ENCODE data around the gene STK11IP.

Gene STK11IP

GRCh38 chr2:219592736-219593135, 4.9 kb upstream of the STK11IP start:
- no peak overlapping the region for H3K4me3 ChIP-seq (ENCODE audit: low read depth, low read length)
- no peak for TF ChIP-seq CTCF (IDR thresholded peaks at IDR 0.05; ENCODE audit: borderline replicate concordance, insufficient read depth, low read depth, low read length)

- H3K4me3 ChIP-seq (ENCODE audit: low read depth, low read length) = no peak overlapping the region
- no peak for TF ChIP-seq CTCF (IDR thresholded peaks at IDR 0.05; ENCODE audit: borderline replicate concordance, insufficient read depth, low read depth, low read length)
Observed at GRCh38 chr2:219593154-219593553, 4.5 kb upstream of the STK11IP start.

DNA sequence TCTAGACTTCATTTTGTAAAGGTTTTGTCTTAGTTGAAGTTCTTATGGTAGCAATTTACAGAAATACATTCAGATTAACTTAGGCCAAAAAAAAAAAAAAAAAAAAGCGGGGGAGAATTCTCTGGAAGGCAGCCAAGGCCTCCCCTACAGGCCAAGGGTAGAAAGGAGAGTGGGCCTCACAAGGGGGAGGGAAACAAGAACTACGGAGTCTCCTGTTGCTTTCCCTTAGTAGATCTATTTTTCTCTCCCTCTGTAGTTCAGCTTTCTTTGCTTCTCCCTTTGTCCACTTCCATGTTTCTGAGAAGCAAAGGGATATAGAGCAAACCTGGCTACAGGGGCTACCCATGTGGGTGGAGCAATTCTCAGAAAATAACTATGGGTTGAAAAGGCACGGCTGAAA, 2.4 kb upstream of the STK11IP start:
- TF ChIP-seq CTCF (IDR thresholded peaks at IDR 0.05; ENCODE audit: borderline replicate concordance, insufficient read depth, low read depth, low read length) = no peak
- no peak overlapping the region for H3K4me3 ChIP-seq (ENCODE audit: low read depth, low read length)

DNA sequence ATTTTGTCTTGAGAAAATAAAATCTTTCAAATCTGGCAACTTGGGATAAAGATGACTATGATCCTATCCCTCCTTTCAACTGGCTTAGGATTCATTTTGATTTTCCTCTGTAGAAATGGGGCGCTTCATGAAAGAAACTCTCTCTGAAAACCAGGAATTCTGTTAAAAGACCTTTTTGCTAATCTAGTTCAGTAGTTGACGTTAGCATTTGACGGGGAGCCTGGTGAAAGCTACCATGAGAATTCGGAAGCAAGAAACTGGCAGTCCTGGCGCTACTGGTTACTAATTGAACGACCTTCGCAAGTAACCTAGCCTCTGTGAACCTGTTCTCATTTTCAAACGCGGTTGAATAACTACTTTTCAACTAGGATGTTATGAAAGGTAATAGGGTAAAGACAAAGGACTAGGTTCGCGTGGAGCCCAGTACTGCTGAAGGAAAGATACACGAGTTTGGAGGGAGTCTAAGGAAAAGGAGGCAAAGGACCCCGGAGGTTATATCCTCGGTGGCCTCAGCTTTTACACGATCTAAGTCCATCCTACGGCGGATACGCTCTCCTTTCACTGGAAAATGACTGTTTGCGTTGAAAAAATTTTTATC, 604 bp upstream of the STK11IP start:
- TF ChIP-seq CTCF (IDR thresholded peaks at IDR 0.05; ENCODE audit: borderline replicate concordance, insufficient read depth, low read depth, low read length) = no peak
- H3K4me3 ChIP-seq (ENCODE audit: low read depth, low read length) = peak overlapping the region; percentile 63

- no peak for TF ChIP-seq CTCF (IDR thresholded peaks at IDR 0.05; ENCODE audit: borderline replicate concordance, insufficient read depth, low read depth, low read length)
- H3K4me3 ChIP-seq (ENCODE audit: low read depth, low read length) = peak overlapping the region; percentile 63
Observed at GRCh38 chr2:219598308-219599078, 836 bp downstream of the STK11IP start.

DNA sequence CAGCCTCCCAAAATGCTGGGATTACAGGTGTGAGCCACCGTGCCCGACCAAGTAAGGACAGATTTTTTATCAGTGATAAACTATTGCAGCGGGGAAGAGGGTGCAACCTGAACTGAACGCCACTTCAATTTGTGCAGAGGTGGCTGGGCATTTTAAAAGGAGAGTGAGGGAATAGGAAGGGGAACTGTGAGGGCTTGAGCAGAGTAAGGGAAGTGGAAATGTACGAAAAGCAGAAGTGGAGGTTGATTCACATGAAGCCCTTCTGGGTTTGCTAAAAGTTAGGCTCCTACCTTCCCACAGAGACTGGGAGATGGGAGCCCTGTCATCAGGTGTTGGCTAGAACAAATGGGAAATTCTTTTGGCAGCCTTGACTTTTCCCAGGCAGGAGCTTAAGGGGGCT, 6.1 kb downstream of the STK11IP start:
- H3K4me3 ChIP-seq (ENCODE audit: low read depth, low read length) = no peak overlapping the region
- no peak for TF ChIP-seq CTCF (IDR thresholded peaks at IDR 0.05; ENCODE audit: borderline replicate concordance, insufficient read depth, low read depth, low read length)

- TF ChIP-seq CTCF (IDR thresholded peaks at IDR 0.05; ENCODE audit: borderline replicate concordance, insufficient read depth, low read depth, low read length) = no peak
- H3K4me3 ChIP-seq (ENCODE audit: low read depth, low read length) = no peak overlapping the region
Observed at GRCh38 chr2:219605607-219605954, 7.9 kb downstream of the STK11IP start.

Measured in GM12875 (cell line).